Mucosa of rectum (tissue), 2 donors: Measurements from ENCODE around the gene CTXND2.

Experiments
- H3K27ac ChIP-seq, 2 donors: one replicate each; pipeline ENCODE4 v1.7.0; 2013; ENCODE audit warnings: inconsistent platforms in 2 of 2, low read depth in 2 of 2, low read length in 2 of 2
- H3K27me3 ChIP-seq, 2 donors: one replicate each; pipeline ENCODE4 v1.7.0; 2013; ENCODE audit warnings: low read length in 2 of 2; ENCODE audit not compliant: control insufficient read depth in 2 of 2, insufficient read depth in 2 of 2
- H3K36me3 ChIP-seq, 2 donors: one replicate each; pipeline ENCODE4 v1.7.0; 2013; ENCODE audit warnings: low read length in 2 of 2; ENCODE audit not compliant: control insufficient read depth in 2 of 2, insufficient read depth in 2 of 2
- H3K4me1 ChIP-seq, 2 donors: one replicate each; pipeline ENCODE4 v1.7.0; 2013; ENCODE audit warnings: low read length in 2 of 2, mild to moderate bottlenecking in 1 of 2; ENCODE audit not compliant: control insufficient read depth in 2 of 2, insufficient read depth in 2 of 2
- H3K4me3 ChIP-seq, 2 donors: one replicate each; pipeline ENCODE4 v1.7.0; 2013; ENCODE audit warnings: low read length in 2 of 2
- H3K9ac ChIP-seq, 2 donors: one replicate each; pipeline ENCODE4 v1.7.0; 2013; ENCODE audit warnings: low read length in 2 of 2, low read depth in 1 of 2, mild to moderate bottlenecking in 1 of 2
- H3K9me3 ChIP-seq, 2 donors: one replicate each; pipeline ENCODE4 v1.7.0; 2013; ENCODE audit warnings: low read length in 2 of 2; ENCODE audit not compliant: control insufficient read depth in 2 of 2
- donor health status: healthy.
- donor health status: Normal muscosa, but diverticular disease.

CTXND2 gene

DNA sequence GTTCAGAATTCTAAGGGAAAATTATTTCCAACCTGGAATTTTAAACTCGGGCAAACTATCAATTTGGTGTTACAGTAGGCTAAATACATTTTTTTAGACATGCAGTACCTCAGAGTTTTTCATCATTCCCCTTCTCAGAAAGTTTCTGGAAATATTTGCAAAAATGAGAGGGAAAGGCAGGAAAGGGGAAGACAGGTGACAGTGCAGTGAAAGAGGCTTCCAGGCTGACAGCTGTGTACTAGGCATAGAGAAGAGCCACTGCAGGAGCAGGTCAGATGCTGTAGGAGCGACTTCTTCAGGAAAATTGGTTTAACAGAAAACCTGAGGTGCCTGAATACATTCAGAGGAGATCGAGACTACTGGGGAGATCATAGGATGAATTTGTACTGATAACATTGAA is 67.8 kb downstream of the CTXND2 start:
- Histone ChIP-seq H3K4me3 (no peak overlapping the region), H3K36me3 (peaks cover 35 to 49% of the 10 kb centered on the region in 2 donors), H3K9ac (no peak overlapping the region), H3K27ac (no peak overlapping the region), H3K9me3 (no peaks in the 10 kb centered on the region), H3K4me1 (no peaks in the 10 kb centered on the region), H3K27me3 (no peaks in the 10 kb centered on the region)

DNA sequence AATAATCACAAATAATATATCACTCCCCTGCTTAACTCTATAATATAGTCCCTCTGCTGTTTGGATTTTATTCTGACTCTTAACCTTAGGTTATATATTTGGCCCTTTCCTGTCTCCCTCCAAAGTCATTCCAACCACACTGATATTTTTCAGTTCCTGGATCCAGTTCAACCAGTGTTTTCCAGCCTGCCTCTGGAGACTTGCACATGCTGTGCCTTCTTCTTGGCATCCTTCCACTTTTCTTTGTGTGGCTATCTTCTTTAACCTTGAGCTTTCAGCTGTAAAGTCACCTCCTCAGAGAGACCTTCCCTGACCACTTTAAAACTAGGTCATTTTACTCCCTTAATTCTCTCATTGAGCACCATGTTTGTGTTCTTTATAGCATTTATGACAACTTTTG is 68.3 kb downstream of the CTXND2 start:
- H3K4me3 ChIP-seq = no peak overlapping the region
- peaks cover 31 to 46% of the 10 kb centered on the region in 2 donors for H3K36me3 ChIP-seq
- H3K27me3 ChIP-seq = no peaks in the 10 kb centered on the region
- no peak overlapping the region for H3K9ac ChIP-seq
- no peak overlapping the region for H3K27ac ChIP-seq
- H3K9me3 ChIP-seq = no peaks in the 10 kb centered on the region
- H3K4me1 ChIP-seq = no peaks in the 10 kb centered on the region

DNA sequence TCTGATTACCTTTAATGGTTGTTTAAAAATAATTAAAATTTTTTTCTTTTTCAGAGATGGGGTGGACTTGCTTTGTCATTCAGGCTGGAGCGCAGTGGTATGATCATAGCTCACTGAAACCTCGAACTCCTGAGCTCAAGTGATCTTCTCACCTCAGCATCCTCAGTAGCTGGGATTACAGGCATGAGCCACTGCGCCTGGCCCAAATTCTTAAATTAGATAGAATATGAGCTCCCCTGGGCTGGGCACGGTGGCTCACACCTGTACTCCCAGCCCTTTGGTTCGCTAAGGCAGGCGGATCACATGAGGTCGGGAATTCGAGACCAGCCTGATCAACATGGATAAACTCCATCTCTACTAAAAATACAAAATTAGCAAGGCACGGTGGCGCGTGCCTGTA is 70.7 kb downstream of the CTXND2 start:
- no peaks in the 10 kb centered on the region for H3K4me1 ChIP-seq
- no peaks in the 10 kb centered on the region for H3K9me3 ChIP-seq
- H3K9ac ChIP-seq = no peak overlapping the region
- H3K27me3 ChIP-seq = no peaks in the 10 kb centered on the region
- peaks cover 32 to 48% of the 10 kb centered on the region in 2 donors for H3K36me3 ChIP-seq
- H3K27ac ChIP-seq = no peak overlapping the region
- H3K4me3 ChIP-seq = no peak overlapping the region

DNA sequence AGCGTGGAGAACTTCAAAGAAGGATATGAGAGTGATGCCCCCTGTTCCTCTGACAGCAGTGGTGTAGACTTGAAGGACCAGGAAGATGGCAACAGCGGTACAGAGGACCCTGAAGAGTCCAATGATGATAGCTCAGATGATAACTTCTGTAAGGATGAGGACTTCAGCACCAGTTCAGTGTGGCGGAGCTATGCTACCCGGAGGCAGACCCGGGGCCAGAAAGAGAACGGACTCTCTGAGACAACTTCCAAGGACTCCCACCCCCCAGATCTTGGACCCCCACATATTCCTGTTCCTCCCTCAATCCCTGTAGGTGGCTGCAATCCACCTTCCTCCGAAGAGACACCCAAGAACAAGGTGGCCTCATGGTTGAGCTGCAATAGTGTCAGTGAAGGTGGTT is 73.7 kb downstream of the CTXND2 start:
- Histone ChIP-seq H3K9ac (no peak overlapping the region), H3K27me3 (no peaks in the 10 kb centered on the region), H3K9me3 (no peaks in the 10 kb centered on the region), H3K4me1 (no peaks in the 10 kb centered on the region), H3K4me3 (no peak overlapping the region), H3K27ac (no peak overlapping the region), H3K36me3 (peaks cover 49 to 62% of the 10 kb centered on the region in 2 donors)

DNA sequence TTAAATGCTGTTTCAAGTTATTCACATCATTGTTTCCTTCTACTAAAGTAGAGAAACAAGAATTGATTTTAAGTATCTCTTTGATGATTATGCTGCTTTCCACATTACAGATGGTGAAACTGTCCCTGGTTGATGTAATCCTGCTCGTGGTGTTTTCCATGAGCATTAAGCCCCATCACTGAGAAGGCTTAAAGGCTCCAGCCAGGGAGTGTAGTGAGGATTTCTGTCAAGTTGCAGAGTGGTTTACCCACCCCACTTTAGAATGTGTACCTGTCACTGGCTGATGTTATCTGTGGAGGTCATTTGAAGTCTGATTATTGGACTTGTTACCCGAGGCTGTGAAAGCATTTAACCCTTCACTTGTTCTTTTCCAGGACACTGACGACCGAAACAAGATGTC is 74.8 kb downstream of the CTXND2 start:
- Histone ChIP-seq H3K9ac (no peak overlapping the region), H3K36me3 (peaks cover 60 to 70% of the 10 kb centered on the region in 2 donors), H3K4me1 (no peaks in the 10 kb centered on the region), H3K4me3 (no peak overlapping the region), H3K9me3 (no peaks in the 10 kb centered on the region), H3K27ac (no peak overlapping the region), H3K27me3 (no peaks in the 10 kb centered on the region)
